GM12878 (cell line): ENCODE measurements around the gene DLG2.

ENCODE experiments used
- BACH1 ChIP-seq: fragments of 450-650 bp; IDR thresholded peaks from 2 replicates; pipeline ENCODE4 v1.6.1; 2017; ENCODE audit warnings: mild to moderate bottlenecking, borderline replicate concordance
- CTCF ChIP-seq, 3 experiments: IDR thresholded peaks in 2 of 3; conservative IDR thresholded peaks in 1 of 3; 2 replicates each; pipeline ENCODE4 v1.5.1; 2011; ENCODE audit warnings: low read depth in 3 of 3, low read length in 3 of 3, mild to moderate bottlenecking in 3 of 3, control low read depth in 2 of 3, moderate library complexity in 2 of 3, inconsistent platforms in 1 of 3, mixed read lengths in 1 of 3; ENCODE audit not compliant: control insufficient read depth in 2 of 3, insufficient read depth in 1 of 3; ENCODE audit errors: extremely low read depth in 1 of 3
- MXI1 ChIP-seq: fragments of 150-350 bp; IDR thresholded peaks from 2 replicates; pipeline ENCODE4 v1.6.1; 2011; ENCODE audit warnings: low read depth, mild to moderate bottlenecking, inconsistent platforms, low read length, improper control_type of control experiment
- SRF ChIP-seq, 2 experiments: IDR thresholded peaks; 2 replicates each; pipeline ENCODE4 v1.6.1; 2011; ENCODE audit warnings: low read depth in 2 of 2, low read length in 2 of 2, mild to moderate bottlenecking in 1 of 2, moderate library complexity in 1 of 2
- SUZ12 ChIP-seq: fragments of 200-600 bp; sonication (generic); IDR thresholded peaks from one replicate; pipeline ENCODE4 v1.6.1; 2018; ENCODE audit warnings: antibody characterized with exemption, mild to moderate bottlenecking; ENCODE audit not compliant: unreplicated experiment

- TF ChIP-seq BACH1 (no peak), CTCF (IDR thresholded peaks at IDR 0.05 in 2 of 3, conservative IDR thresholded peaks at IDR 0.05 in 1 of 3; ENCODE audit: control insufficient read depth in 2 of 3, extremely low read depth in 1 of 3, insufficient read depth in 1 of 3, low read depth in 3 of 3, low read length in 3 of 3) (no peak), SRF (IDR thresholded peaks at IDR 0.05; ENCODE audit: low read depth in 2 of 2, low read length in 2 of 2) (no peak), MXI1 (no peak), SUZ12 (no peak)
These were observed 1961.0 kb downstream of the DLG2 start for GRCh38 chr11:83666149-83666548.
